Measurements from ENCODE around the gene ZCCHC24. TPM values are rescaled to one million over a fixed set of nuclear protein-coding genes. Genes with fewer than 3 reads are reported as not detected.

The ZCCHC24 gene
- total RNA-seq, 1 experiment from 2014 or later, result 20.5 TPM

DNA sequence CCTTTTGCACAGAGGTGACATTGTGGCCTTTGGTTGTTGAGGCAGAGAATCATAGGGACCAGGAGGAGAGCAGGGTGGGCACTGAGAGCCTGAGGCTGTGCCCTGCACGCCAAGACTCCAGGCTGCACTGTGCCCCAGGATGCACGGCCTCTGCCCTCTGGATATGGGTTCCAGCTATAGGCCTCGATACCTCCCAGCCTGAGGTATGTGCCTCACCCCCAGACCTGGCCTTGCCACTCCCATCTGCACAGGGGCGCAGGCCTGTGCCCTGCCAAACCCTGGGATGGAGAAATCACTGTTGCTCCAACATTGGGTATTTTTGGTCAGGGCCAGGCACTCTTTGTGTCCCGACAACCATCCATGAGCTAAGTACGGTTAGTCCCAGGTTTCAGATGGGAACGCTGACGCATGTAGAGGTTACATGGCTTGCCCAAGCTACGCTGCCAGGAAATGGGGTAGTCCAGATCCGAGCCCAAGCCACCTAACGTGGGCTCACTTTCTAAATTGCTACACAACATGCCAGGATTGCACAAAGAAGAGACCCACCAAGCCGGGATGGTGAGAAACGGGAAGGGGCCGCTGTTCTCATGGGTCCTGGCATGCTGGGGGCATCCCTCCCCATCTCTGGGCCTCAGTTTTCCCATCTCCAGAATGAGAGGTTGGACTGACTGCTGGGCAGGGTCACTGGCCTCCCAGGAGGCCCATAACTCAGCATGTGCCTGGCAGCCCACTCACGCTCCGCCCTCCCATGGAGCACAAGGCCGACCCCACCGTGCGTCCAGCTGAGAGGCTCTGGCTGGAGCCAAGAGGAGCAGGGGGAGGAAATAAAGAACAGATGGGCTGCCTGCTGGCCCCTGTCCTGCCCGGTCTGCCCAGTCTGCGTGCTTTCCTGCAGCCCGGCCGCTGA lies 44.2 kb downstream of the ZCCHC24 start:
- Histone ChIP-seq H3K36me3 (peaks cover 16% of the 10 kb centered on the region), H3K9me3 (no peaks in the 10 kb centered on the region), H3K27me3 (no peaks in the 10 kb centered on the region), H3K4me3 (no peak overlapping the region)
- peak; percentile 65 for DNase-seq

GRCh38 chr10:79400146-79401004 lies 45.0 kb downstream of the ZCCHC24 start:
- Histone ChIP-seq H3K36me3 (peaks cover 17% of the 10 kb centered on the region), H3K27me3 (no peaks in the 10 kb centered on the region), H3K4me3 (no peak overlapping the region), H3K9me3 (no peaks in the 10 kb centered on the region)
- no peak for DNase-seq

- Histone ChIP-seq H3K36me3 (peaks cover 18% of the 10 kb centered on the region), H3K27me3 (no peaks in the 10 kb centered on the region), H3K9me3 (no peaks in the 10 kb centered on the region), H3K4me3 (no peak overlapping the region)
- DNase-seq, result peak; percentile 98
Measured at GRCh38 chr10:79399223-79399831, 46.1 kb downstream of the ZCCHC24 start.

DNA sequence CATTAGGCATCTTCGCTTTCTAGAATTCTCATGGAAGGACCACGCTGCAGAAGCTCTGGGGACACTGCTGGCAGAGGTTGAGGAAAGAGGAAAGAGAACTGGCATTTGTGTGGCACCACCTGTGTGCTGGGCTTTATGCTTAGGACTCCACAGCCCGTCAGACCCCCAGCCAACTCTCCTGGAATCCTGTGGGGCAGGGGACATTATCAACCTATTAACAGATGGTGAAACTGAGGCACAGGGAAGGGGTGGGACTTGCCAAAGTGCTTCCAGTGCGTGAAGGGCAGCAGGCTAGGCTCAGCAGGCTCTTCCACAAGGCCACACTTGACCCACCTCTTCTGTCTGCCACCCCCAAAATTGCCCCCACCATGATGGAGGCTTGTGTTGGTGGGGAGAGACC lies 46.8 kb downstream of the ZCCHC24 start:
- Histone ChIP-seq H3K9me3 (no peaks in the 10 kb centered on the region), H3K27me3 (no peaks in the 10 kb centered on the region), H3K36me3 (peaks cover 23% of the 10 kb centered on the region), H3K4me3 (no peak overlapping the region)
- DNase-seq, result no peak

DNA sequence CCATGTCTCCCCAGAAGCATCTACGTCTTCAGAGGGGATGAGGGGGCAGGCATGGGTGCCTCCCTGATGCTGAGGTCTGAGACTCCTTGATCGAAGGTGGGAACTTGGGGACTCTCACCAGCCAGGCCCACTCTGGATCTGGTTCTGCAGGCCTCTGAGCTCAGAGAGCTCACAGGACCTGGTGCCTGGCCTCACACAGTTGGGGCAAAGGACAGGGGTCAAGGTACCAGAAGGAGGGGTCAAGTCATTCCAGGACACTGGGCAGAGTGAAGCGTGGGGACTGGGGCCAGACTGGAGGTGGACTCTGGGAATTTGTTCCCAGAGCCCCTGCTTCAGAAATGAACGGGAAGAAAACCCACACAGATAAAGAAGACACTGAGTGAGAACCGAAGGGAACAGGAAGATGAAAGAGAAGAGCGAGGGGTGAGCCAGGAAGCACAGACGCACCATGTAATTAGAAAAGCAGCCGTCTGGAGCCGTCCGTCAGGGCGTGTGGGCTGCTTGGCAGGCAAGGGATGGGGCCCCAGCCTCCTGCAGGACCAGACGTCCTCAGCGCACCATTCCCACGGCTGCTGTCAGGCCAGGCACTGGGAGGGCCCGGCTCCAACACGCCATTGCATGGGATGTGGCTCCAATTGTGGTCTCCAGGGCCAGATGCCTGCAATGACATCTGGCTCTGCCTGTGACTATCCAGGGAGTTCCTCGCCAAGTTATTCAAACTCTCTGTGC lies 47.7 kb downstream of the ZCCHC24 start:
- Histone ChIP-seq H3K36me3 (peaks cover 23% of the 10 kb centered on the region), H3K27me3 (no peaks in the 10 kb centered on the region), H3K4me3 (no peak overlapping the region), H3K9me3 (no peaks in the 10 kb centered on the region)
- no peak for DNase-seq

DNA sequence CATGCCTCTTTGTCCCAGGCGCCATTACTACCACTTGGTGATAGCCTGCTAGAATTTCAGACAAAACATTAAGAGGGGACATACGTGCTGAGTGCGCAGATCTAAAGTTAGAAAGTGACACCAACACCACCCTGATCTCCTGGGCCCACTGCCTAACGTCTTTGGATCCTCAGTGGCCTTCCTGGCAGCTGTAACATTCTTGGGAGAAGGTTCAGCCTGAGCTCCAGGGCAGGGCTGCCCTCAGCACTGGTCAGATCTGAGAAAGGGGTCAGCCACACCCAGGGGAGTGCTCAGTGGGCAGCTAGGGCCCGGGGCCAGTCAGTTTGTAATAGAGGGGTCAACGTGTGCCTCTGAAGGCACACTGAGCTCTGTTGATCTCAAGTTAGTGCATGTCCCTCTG lies 48.4 kb downstream of the ZCCHC24 start:
- Histone ChIP-seq H3K4me3 (no peak overlapping the region), H3K36me3 (peaks cover 23% of the 10 kb centered on the region), H3K9me3 (no peaks in the 10 kb centered on the region), H3K27me3 (no peaks in the 10 kb centered on the region)
- no peak for DNase-seq

- no peaks in the 10 kb centered on the region for H3K9me3 ChIP-seq
- DNase-seq, result no peak
- no peak overlapping the region for H3K4me3 ChIP-seq
- H3K27me3 ChIP-seq, result no peaks in the 10 kb centered on the region
- peaks cover 23% of the 10 kb centered on the region for H3K36me3 ChIP-seq
Measured at GRCh38 chr10:79396520-79396919, 48.9 kb downstream of the ZCCHC24 start.

- peaks cover 23% of the 10 kb centered on the region for H3K36me3 ChIP-seq
- H3K9me3 ChIP-seq, result no peaks in the 10 kb centered on the region
Measured at GRCh38 chr10:79394664-79395063, 50.8 kb downstream of the ZCCHC24 start.

DNA sequence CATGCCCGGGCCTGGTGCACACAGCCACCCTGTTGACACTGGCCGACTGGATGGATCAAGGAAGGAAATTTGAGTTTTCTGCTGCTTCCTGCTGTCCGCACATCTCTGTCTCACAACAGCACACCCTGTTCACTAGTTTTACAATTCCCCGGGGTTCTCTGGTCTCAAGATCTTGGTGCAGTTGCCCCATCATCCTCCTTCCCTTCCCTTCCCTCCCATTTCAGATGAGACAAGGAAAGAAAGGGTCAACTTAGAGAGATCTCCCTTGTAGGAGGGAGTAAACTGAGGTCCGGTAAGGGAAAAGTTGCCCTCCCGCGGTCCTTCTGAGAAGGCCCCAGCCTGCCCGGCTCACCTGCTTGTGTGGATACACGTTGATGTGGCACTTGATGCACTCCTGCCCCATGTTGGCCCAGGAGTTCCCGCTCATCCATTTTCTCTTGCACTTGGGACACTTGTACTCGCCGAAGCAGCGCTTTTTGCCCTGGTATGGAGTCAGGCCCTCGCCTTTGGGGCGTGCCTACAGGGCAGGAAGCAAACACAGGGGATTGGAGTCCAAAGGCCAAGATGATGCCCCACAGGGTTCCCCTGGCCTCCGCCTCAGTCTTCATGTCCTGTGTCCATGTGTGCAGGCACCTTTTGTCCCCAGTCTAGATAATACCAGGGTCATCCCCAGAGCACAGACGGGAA lies 51.4 kb downstream of the ZCCHC24 start:
- H3K36me3 ChIP-seq, result peaks cover 23% of the 10 kb centered on the region
- H3K9me3 ChIP-seq, result no peaks in the 10 kb centered on the region
- no peak overlapping the region for H3K4me3 ChIP-seq
- H3K27me3 ChIP-seq, result no peaks in the 10 kb centered on the region
- DNase-seq, result no peak

More at GRCh38 chr10:79394664-79395063, 50.8 kb downstream of the ZCCHC24 start:
- no peak overlapping the region for H3K4me3 ChIP-seq
- no peaks in the 10 kb centered on the region for H3K27me3 ChIP-seq
- no peak for DNase-seq

DNA sequence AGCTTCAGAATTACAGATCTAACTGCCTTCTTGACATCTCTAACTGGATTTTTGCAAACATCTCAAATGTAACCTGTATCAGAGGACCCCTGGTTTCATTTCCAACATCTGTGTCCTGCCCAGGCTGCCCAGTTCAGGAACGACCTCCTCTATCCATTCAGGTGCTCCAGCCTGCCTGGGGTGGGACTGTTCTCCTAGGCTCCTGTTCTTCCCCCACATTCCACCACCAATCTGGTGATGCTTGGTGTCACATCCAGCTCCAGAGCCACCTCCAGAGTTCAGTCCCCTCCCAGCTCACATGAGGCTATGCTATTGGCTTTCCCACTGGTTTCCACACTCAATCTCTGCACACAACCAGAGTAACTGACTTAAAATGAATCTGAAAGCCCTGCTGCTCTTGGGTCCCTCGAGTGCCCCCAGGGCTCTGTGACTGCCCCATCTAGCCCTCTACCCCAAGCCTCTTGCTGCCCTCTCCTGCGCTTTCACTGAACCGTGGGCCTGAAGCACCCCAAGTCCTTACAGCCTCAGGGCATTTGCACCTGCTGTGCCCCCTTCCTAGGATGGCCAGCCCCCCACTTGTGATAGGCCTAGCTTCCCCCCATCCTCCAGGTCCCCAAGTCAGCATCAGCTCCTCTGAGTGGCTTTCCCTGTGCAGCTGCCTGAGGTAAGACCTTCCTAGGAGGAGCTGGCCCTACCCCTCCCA lies 52.1 kb downstream of the ZCCHC24 start:
- Histone ChIP-seq H3K27me3 (no peaks in the 10 kb centered on the region), H3K9me3 (no peaks in the 10 kb centered on the region), H3K36me3 (peaks cover 23% of the 10 kb centered on the region), H3K4me3 (no peak overlapping the region)
- no peak for DNase-seq

GRCh38 chr10:79392506-79393176 lies 52.8 kb downstream of the ZCCHC24 start:
- Histone ChIP-seq H3K27me3 (no peaks in the 10 kb centered on the region), H3K4me3 (no peak overlapping the region), H3K36me3 (peaks cover 16% of the 10 kb centered on the region), H3K9me3 (no peaks in the 10 kb centered on the region)
- no peak for DNase-seq

DNA sequence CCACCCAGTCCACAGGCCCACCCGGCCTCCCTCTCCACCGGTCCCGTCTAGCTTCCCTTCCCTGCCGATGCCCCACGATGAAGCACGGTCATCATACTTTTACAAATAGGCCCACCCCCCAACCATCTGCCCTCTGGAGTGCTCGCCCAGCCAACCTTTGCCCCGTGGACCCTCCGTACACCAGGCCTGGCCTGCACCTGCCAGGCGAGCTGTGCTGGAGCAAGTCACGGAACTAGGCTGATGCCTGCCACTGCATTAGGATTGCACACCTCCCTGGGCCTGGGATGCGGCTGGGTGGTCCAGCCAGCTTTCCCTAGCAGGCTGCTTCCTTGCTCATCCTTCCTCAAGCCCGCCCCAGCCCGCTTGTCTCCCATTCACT lies 53.4 kb downstream of the ZCCHC24 start:
- Histone ChIP-seq H3K27me3 (no peaks in the 10 kb centered on the region), H3K36me3 (peaks cover 12% of the 10 kb centered on the region; the same call in 1 of the 2 replicates), H3K4me3 (no peak overlapping the region), H3K9me3 (no peaks in the 10 kb centered on the region)
- DNase-seq, result no peak

- DNase-seq, result no peak
- peaks cover 9% of the 10 kb centered on the region; the same call in 1 of the 2 replicates for H3K36me3 ChIP-seq
- no peaks in the 10 kb centered on the region for H3K27me3 ChIP-seq
- no peak overlapping the region for H3K4me3 ChIP-seq
- no peaks in the 10 kb centered on the region for H3K9me3 ChIP-seq
Measured at GRCh38 chr10:79391231-79392019, 54.0 kb downstream of the ZCCHC24 start.

- H3K36me3 ChIP-seq, result peaks cover 5% of the 10 kb centered on the region; the same call in 1 of the 2 replicates
- H3K9me3 ChIP-seq, result no peaks in the 10 kb centered on the region
- H3K4me3 ChIP-seq, result no peak overlapping the region
- no peaks in the 10 kb centered on the region for H3K27me3 ChIP-seq
- DNase-seq, result no peak
Measured at GRCh38 chr10:79390551-79391229, 54.7 kb downstream of the ZCCHC24 start.

Data from MG63 (cell line).